Epithelial cell of esophagus (primary cell): Measurements from ENCODE around the gene PODNL1.

Source experiments
- DNase-seq: peaks from one replicate; pipeline ENCODE4 v3.0.0; 2010; ENCODE audit warnings: low read depth
- H3K4me3 ChIP-seq: 2 replicates; pipeline ENCODE4 v1.5.1; 2011; ENCODE audit warnings: mild to moderate bottlenecking, low read length, control low read depth
- CTCF ChIP-seq: IDR thresholded peaks from 2 replicates; pipeline ENCODE4 v1.5.1; 2011; ENCODE audit warnings: low read depth, mild to moderate bottlenecking, low read length, control low read depth, inconsistent platforms; ENCODE audit not compliant: insufficient read depth; ENCODE audit errors: missing control alignments

Gene PODNL1

GRCh38 chr19:13983213-13983889, 45.1 kb upstream of the PODNL1 start:
- no peak for TF ChIP-seq CTCF
- no peak overlapping the region for H3K4me3 ChIP-seq

GRCh38 chr19:13982773-13983172, 44.6 kb upstream of the PODNL1 start:
- TF ChIP-seq CTCF = no peak
- no peak overlapping the region for H3K4me3 ChIP-seq
- no peak for DNase-seq

More at GRCh38 chr19:13983213-13983889, 45.1 kb upstream of the PODNL1 start:
- no peak for DNase-seq

DNA sequence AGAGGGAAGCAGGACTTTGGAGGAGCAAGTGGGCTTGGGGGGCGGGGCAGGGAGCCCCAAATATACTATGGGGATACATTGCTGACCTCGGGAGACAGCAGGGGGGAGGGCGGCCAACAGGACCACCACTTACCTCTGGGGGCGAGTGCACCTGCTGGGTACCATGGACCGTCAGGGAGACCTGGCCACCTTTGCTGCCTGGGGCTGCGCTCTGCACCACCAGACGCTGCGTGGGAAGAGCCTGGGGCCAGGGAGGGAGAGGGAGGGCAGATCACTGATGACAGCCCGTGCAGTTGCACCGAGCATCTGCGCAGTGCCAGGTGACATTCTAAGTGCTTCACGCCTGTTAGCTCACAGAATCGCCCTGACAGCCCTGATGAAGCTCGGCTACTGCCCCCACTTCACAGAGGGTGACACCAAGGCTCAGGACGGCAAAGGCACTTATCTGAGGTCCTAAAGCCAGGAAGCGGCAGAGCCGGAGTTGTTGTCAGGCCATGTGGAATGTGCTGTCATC, 43.8 kb upstream of the PODNL1 start:
- no peak for TF ChIP-seq CTCF
- H3K4me3 ChIP-seq = no peak overlapping the region
- DNase-seq = no peak

DNA sequence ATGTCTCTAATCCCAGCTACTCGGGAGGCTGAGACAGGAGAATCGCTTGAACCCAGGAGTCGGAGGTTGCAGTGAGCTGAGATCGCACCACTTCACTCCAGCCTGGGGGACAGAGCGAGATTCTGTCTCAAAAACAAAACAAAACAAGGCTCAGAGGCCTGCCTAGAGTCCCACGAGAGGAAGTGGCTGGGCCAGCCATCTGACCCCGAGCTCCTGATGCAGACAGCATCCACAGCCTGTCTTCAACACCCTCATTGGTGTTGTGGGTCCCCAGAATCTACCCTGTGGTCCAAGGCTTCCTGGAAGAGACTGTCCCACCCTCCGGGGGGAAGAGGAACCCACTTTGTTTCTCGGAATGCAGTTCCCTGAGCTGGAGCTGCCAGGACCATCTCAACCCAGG, 43.2 kb upstream of the PODNL1 start:
- DNase-seq = no peak
- H3K4me3 ChIP-seq = no peak overlapping the region
- TF ChIP-seq CTCF = no peak

GRCh38 chr19:13981021-13981420, 42.8 kb upstream of the PODNL1 start:
- DNase-seq = no peak
- no peak overlapping the region for H3K4me3 ChIP-seq
- TF ChIP-seq CTCF = no peak

- H3K4me3 ChIP-seq = no peak overlapping the region
- no peak for DNase-seq
- TF ChIP-seq CTCF = no peak
Measured at GRCh38 chr19:13980340-13980739, 42.1 kb upstream of the PODNL1 start.

- H3K4me3 ChIP-seq = no peak overlapping the region
- no peak for TF ChIP-seq CTCF
- no peak for DNase-seq
Measured at GRCh38 chr19:13979686-13980085, 41.5 kb upstream of the PODNL1 start.
